HEK293 (cell line): ENCODE measurements around the gene CCND1.
A peak's percentile ranks its signal among the peaks of the same experiment; 100 is the strongest.

Source experiments
- BCL6B ChIP-seq: fragments of 450-650 bp; formaldehyde crosslinking; IDR thresholded peaks from 2 replicates; pipeline ENCODE4 v1.5.1; 2017; ENCODE audit warnings: missing biosample characterization, missing genetic modification characterization
- FEZF1 ChIP-seq: fragments of 450-650 bp; formaldehyde crosslinking; IDR thresholded peaks from 2 replicates; pipeline ENCODE4 v1.5.1; 2016; ENCODE audit warnings: missing biosample characterization, missing genetic modification characterization
- GLIS2 ChIP-seq: fragments of 450-650 bp; formaldehyde crosslinking; IDR thresholded peaks from 2 replicates; pipeline ENCODE4 v1.5.1; 2016; ENCODE audit warnings: missing biosample characterization, missing genetic modification characterization
- KLF1 ChIP-seq: fragments of 450-650 bp; formaldehyde crosslinking; IDR thresholded peaks from 2 replicates; pipeline ENCODE4 v1.5.1; 2016; ENCODE audit warnings: missing biosample characterization, missing genetic modification characterization
- KLF10 ChIP-seq: fragments of 450-650 bp; IDR thresholded peaks from 2 replicates; pipeline ENCODE4 v1.5.1; 2018; ENCODE audit warnings: missing biosample characterization, mild to moderate bottlenecking, missing genetic modification characterization
- MZF1 ChIP-seq: fragments of 450-650 bp; formaldehyde crosslinking; IDR thresholded peaks from 2 replicates; pipeline ENCODE4 v1.5.1; 2017; ENCODE audit warnings: missing biosample characterization, missing genetic modification characterization, borderline replicate concordance
- PRDM2 ChIP-seq: fragments of 450-650 bp; formaldehyde crosslinking; IDR thresholded peaks from 2 replicates; pipeline ENCODE4 v1.5.1; 2016; ENCODE audit warnings: missing biosample characterization, missing genetic modification characterization, borderline replicate concordance
- REST ChIP-seq: fragments of 450-650 bp; formaldehyde crosslinking; IDR thresholded peaks from 2 replicates; pipeline ENCODE4 v1.5.1; 2016; ENCODE audit warnings: missing biosample characterization, missing genetic modification characterization
- WT1 ChIP-seq: fragments of 450-650 bp; formaldehyde crosslinking; IDR thresholded peaks from 2 replicates; pipeline ENCODE4 v1.5.1; 2016; ENCODE audit warnings: missing biosample characterization, missing genetic modification characterization
- YY2 ChIP-seq: fragments of 450-650 bp; formaldehyde crosslinking; IDR thresholded peaks from 2 replicates; pipeline ENCODE4 v1.5.1; 2016; ENCODE audit warnings: missing biosample characterization, missing genetic modification characterization
- ZBTB10 ChIP-seq: fragments of 450-650 bp; formaldehyde crosslinking; IDR thresholded peaks from 2 replicates; pipeline ENCODE4 v1.5.1; 2016; ENCODE audit warnings: missing biosample characterization, missing genetic modification characterization
- ZBTB48 ChIP-seq: fragments of 450-650 bp; formaldehyde crosslinking; IDR thresholded peaks from 2 replicates; pipeline ENCODE4 v1.5.1; 2016; ENCODE audit warnings: missing biosample characterization, missing genetic modification characterization
- ZNF132 ChIP-seq: fragments of 450-650 bp; formaldehyde crosslinking; IDR thresholded peaks from 2 replicates; pipeline ENCODE4 v1.5.1; 2017; ENCODE audit warnings: missing biosample characterization, missing genetic modification characterization, borderline replicate concordance
- ZNF184 ChIP-seq: fragments of 450-650 bp; IDR thresholded peaks from 2 replicates; pipeline ENCODE4 v1.5.1; 2018; ENCODE audit warnings: missing biosample characterization, mild to moderate bottlenecking, missing genetic modification characterization
- ZNF266 ChIP-seq: fragments of 450-650 bp; formaldehyde crosslinking; IDR thresholded peaks from 2 replicates; pipeline ENCODE4 v1.5.1; 2016; ENCODE audit warnings: missing biosample characterization, missing genetic modification characterization, low read depth
- ZNF433 ChIP-seq: fragments of 450-650 bp; formaldehyde crosslinking; IDR thresholded peaks from 2 replicates; pipeline ENCODE4 v1.5.1; 2016; ENCODE audit warnings: missing biosample characterization, missing genetic modification characterization, low read depth
- ZNF561 ChIP-seq: fragments of 450-650 bp; IDR thresholded peaks from 2 replicates; pipeline ENCODE4 v1.5.1; 2018; ENCODE audit warnings: missing biosample characterization, missing genetic modification characterization, borderline replicate concordance
- ZNF639 ChIP-seq: fragments of 450-650 bp; formaldehyde crosslinking; IDR thresholded peaks from 2 replicates; pipeline ENCODE4 v1.5.1; 2016; ENCODE audit warnings: missing biosample characterization, missing genetic modification characterization
- ZNF704 ChIP-seq: fragments of 450-650 bp; formaldehyde crosslinking; IDR thresholded peaks from 2 replicates; pipeline ENCODE4 v1.5.1; 2016; ENCODE audit warnings: missing biosample characterization, missing genetic modification characterization
- ZNF76 ChIP-seq: fragments of 450-650 bp; formaldehyde crosslinking; IDR thresholded peaks from 2 replicates; pipeline ENCODE4; 2016; ENCODE audit warnings: low read depth, missing biosample characterization, missing genetic modification characterization, borderline replicate concordance
- ZNF776 ChIP-seq: fragments of 450-650 bp; formaldehyde crosslinking; IDR thresholded peaks from 2 replicates; pipeline ENCODE4 v1.5.0; 2017; ENCODE audit warnings: missing biosample characterization, missing genetic modification characterization, borderline replicate concordance
- ZNF830 ChIP-seq: fragments of 450-650 bp; IDR thresholded peaks from 2 replicates; pipeline ENCODE4 v1.5.0; 2018; ENCODE audit warnings: missing biosample characterization, missing genetic modification characterization, low read depth, mild to moderate bottlenecking, moderate library complexity

CCND1 gene

GRCh38 chr11:69674886-69675714, 34.1 kb downstream of the CCND1 start, which contains the start of gene LTO1 (continued):
- TF ChIP-seq ZBTB10 (tag by site-specific recombination) (no peak), BCL6B (tag by site-specific recombination) (no peak), FEZF1 (no peak), ZNF433 (tag by site-specific recombination) (no peak), ZNF561 (tag by site-specific recombination) (no peak), ZBTB48 (tag by site-specific recombination) (0 out of 2 replicates have a peak, but pooled peaks have one; percentile 35), ZNF639 (no peak), WT1 (0 out of 2 replicates have a peak, but pooled peaks have one; percentile 12), ZNF704 (no peak), ZNF830 (tag by site-specific recombination) (no peak), ZNF776 (tag by site-specific recombination) (no peak), PRDM2 (tag by site-specific recombination) (no peak), ZNF132 (no peak), REST (tag by site-specific recombination) (no peak), ZNF76 (tag by site-specific recombination) (peak; percentile 90), KLF1 (tag by site-specific recombination) (peak; percentile 32; the same call in 1 of the 2 replicates), GLIS2 (tag by site-specific recombination) (no peak), YY2 (tag by site-specific recombination) (peak; percentile 39; the same call in 1 of the 2 replicates), ZNF184 (tag by site-specific recombination) (no peak), KLF10 (tag by site-specific recombination) (no peak), MZF1 (tag by site-specific recombination) (no peak), ZNF266 (no peak)
